ENCODE measurements around the gene POLDIP3. TPM values are rescaled to one million over a fixed set of nuclear protein-coding genes. Genes with fewer than 3 reads are reported as not detected.
"Not testable (repeated sequence)": the region's sequence is repeated elsewhere in the genome, so short reads cannot be mapped to it uniquely, and the experiment has no call there.

The POLDIP3 gene
- total and polyA plus RNA-seq, 2 experiments from 2014 or later, result 31.4 to 40.3 TPM

- no peak overlapping the region for H3K4me3 ChIP-seq
- WGBS (ENCODE audit: low lambda C conversion rate, missing lambda C conversion rate), result 48% methylated on average over 9 of the region's 9 CpGs
- H3K79me2 ChIP-seq, result no peaks in the 10 kb centered on the region
- no peaks in the 10 kb centered on the region for H3K27me3 ChIP-seq
- no peaks in the 10 kb centered on the region for H4K20me1 ChIP-seq (ENCODE audit: insufficient read depth, poor library complexity, severe bottlenecking)
- no peaks in the 10 kb centered on the region for H3K9me3 ChIP-seq (ENCODE audit: low read depth)
- DNase-seq (ENCODE audit: low spot score), result no peak
- no peak overlapping the region for H2AFZ ChIP-seq
- TF ChIP-seq EZH2phosphoT487 (IDR thresholded peaks at IDR 0.05; ENCODE audit: low read depth, severe bottlenecking, unreplicated experiment), result no peak
- TF ChIP-seq CTCF (IDR thresholded peaks at IDR 0.05; ENCODE audit: poor library complexity), result no peak
- TF ChIP-seq EZH2 (IDR thresholded peaks at IDR 0.05; ENCODE audit: borderline replicate concordance), result no peak
- no peaks in the 10 kb centered on the region for H3K36me3 ChIP-seq (replicated peaks; ENCODE audit: insufficient read depth, low read depth)
- H3K27ac ChIP-seq, result no peak overlapping the region
- no peaks in the 10 kb centered on the region for H3K9me2 ChIP-seq (replicated peaks; ENCODE audit: insufficient read depth)
- H3K4me2 ChIP-seq, result no peak overlapping the region
- no peaks in the 10 kb centered on the region for H3K4me1 ChIP-seq (ENCODE audit: insufficient read depth)
Measured at GRCh38 chr22:42547562-42547961, 67.1 kb downstream of the POLDIP3 start.

- no peaks in the 10 kb centered on the region for H3K9me3 ChIP-seq (ENCODE audit: low read depth)
- no peak overlapping the region for H2AFZ ChIP-seq
- no peaks in the 10 kb centered on the region for H3K36me3 ChIP-seq (replicated peaks; ENCODE audit: insufficient read depth, low read depth)
- peak; percentile 60 for DNase-seq (ENCODE audit: low spot score)
- H3K27ac ChIP-seq, result no peak overlapping the region
- H3K79me2 ChIP-seq, result no peaks in the 10 kb centered on the region
- no peak for TF ChIP-seq EZH2phosphoT487 (IDR thresholded peaks at IDR 0.05; ENCODE audit: low read depth, severe bottlenecking, unreplicated experiment)
- 35% methylated on average over 2 of the region's 2 CpGs for WGBS (ENCODE audit: low lambda C conversion rate, missing lambda C conversion rate)
- H3K9me2 ChIP-seq (replicated peaks; ENCODE audit: insufficient read depth), result no peaks in the 10 kb centered on the region
- no peak overlapping the region for H3K4me2 ChIP-seq
- no peaks in the 10 kb centered on the region for H3K27me3 ChIP-seq
- no peaks in the 10 kb centered on the region for H3K4me1 ChIP-seq (ENCODE audit: insufficient read depth)
- no peak overlapping the region for H3K4me3 ChIP-seq
- no peaks in the 10 kb centered on the region for H4K20me1 ChIP-seq (ENCODE audit: insufficient read depth, poor library complexity, severe bottlenecking)
Measured at GRCh38 chr22:42544686-42545085, 70.0 kb downstream of the POLDIP3 start.

GRCh38 chr22:42539236-42539771 lies 75.4 kb downstream of the POLDIP3 start:
- not testable (repeated sequence) for H2AFZ ChIP-seq; DNase-seq (ENCODE audit: low spot score)

GRCh38 chr22:42537199-42537831 lies 77.4 kb downstream of the POLDIP3 start:
- peak overlapping the region; percentile 12 for H2AFZ ChIP-seq
- peak overlapping the region; percentile 23 for H3K27ac ChIP-seq

More at GRCh38 chr22:42539236-42539771, 75.4 kb downstream of the POLDIP3 start:
- not testable (repeated sequence) for H3K79me2 ChIP-seq; H3K36me3 ChIP-seq (replicated peaks; ENCODE audit: insufficient read depth, low read depth); H3K4me1 ChIP-seq (ENCODE audit: insufficient read depth); H3K9me3 ChIP-seq (ENCODE audit: low read depth); H3K4me2 ChIP-seq; H3K27me3 ChIP-seq; H3K9me2 ChIP-seq (replicated peaks; ENCODE audit: insufficient read depth); H3K4me3 ChIP-seq; H4K20me1 ChIP-seq (ENCODE audit: insufficient read depth, poor library complexity, severe bottlenecking)
- H3K27ac ChIP-seq, result peak overlapping the region; percentile 35
- 49% methylated on average over 11 of the region's 11 CpGs for WGBS (ENCODE audit: low lambda C conversion rate, missing lambda C conversion rate)

GRCh38 chr22:42536634-42537033 lies 78.0 kb downstream of the POLDIP3 start:
- peak overlapping the region; percentile 23 for H3K27ac ChIP-seq
- H3K9me3 ChIP-seq (ENCODE audit: low read depth); H3K36me3 ChIP-seq (replicated peaks; ENCODE audit: insufficient read depth, low read depth); H3K9me2 ChIP-seq (replicated peaks; ENCODE audit: insufficient read depth); H3K4me1 ChIP-seq (ENCODE audit: insufficient read depth); H3K4me3 ChIP-seq; H3K4me2 ChIP-seq; H4K20me1 ChIP-seq (ENCODE audit: insufficient read depth, poor library complexity, severe bottlenecking); H3K27me3 ChIP-seq; DNase-seq (ENCODE audit: low spot score); H2AFZ ChIP-seq; H3K79me2 ChIP-seq: not testable (repeated sequence)
- 98% methylated on average over 18 of the region's 18 CpGs for WGBS (ENCODE audit: low lambda C conversion rate, missing lambda C conversion rate)

More at GRCh38 chr22:42537199-42537831, 77.4 kb downstream of the POLDIP3 start:
- not testable (repeated sequence) for H4K20me1 ChIP-seq (ENCODE audit: insufficient read depth, poor library complexity, severe bottlenecking); H3K9me2 ChIP-seq (replicated peaks; ENCODE audit: insufficient read depth); H3K36me3 ChIP-seq (replicated peaks; ENCODE audit: insufficient read depth, low read depth); H3K9me3 ChIP-seq (ENCODE audit: low read depth); DNase-seq (ENCODE audit: low spot score); H3K79me2 ChIP-seq; H3K4me2 ChIP-seq; H3K4me1 ChIP-seq (ENCODE audit: insufficient read depth); H3K27me3 ChIP-seq; H3K4me3 ChIP-seq
- whole genome bisulfite sequencing (ENCODE audit: low lambda C conversion rate, missing lambda C conversion rate), result 64% methylated on average over 14 of the region's 14 CpGs

Measured in hepatocyte (in vitro differentiated cells).